Esophagus muscularis mucosa (tissue), 4 donors: ENCODE data around the gene TEC.

Source experiments
- CTCF ChIP-seq, 3 experiments: fragments of 200-600 bp in 2 of 3; fragments of 450-650 bp in 1 of 3; sonication (generic) in 2 of 3; IDR thresholded peaks; one replicate each; pipeline ENCODE4 v1.5.1; 2017 to 2019; ENCODE audit warnings: antibody characterized with exemption in 3 of 3, mild to moderate bottlenecking in 2 of 3, moderate library complexity in 1 of 3
- EP300 ChIP-seq: sonication (generic); formaldehyde crosslinking; IDR thresholded peaks from one replicate; pipeline ENCODE4 v1.6.1; 2017; ENCODE audit warnings: antibody characterized with exemption
- POLR2A ChIP-seq: fragments of 450-650 bp; IDR thresholded peaks from one replicate; pipeline ENCODE4 v1.6.1; 2017; ENCODE audit warnings: antibody characterized with exemption, moderate library complexity, mild to moderate bottlenecking, low read depth
- POLR2AphosphoS5 ChIP-seq, 2 donors: sonication (generic); formaldehyde crosslinking; IDR thresholded peaks; one replicate each; pipeline ENCODE4 v1.6.1; 2017; ENCODE audit warnings: antibody characterized with exemption in 2 of 2

GRCh38 chr4:48149827-48150370 lies 119.7 kb downstream of the TEC start:
- TF ChIP-seq CTCF (IDR thresholded peaks at IDR 0.05) (no peak), POLR2AphosphoS5 (IDR thresholded peaks at IDR 0.05) (no peak), POLR2A (no peak), EP300 (no peak)
